Measurements from ENCODE around the gene LDLRAD4.

DNA sequence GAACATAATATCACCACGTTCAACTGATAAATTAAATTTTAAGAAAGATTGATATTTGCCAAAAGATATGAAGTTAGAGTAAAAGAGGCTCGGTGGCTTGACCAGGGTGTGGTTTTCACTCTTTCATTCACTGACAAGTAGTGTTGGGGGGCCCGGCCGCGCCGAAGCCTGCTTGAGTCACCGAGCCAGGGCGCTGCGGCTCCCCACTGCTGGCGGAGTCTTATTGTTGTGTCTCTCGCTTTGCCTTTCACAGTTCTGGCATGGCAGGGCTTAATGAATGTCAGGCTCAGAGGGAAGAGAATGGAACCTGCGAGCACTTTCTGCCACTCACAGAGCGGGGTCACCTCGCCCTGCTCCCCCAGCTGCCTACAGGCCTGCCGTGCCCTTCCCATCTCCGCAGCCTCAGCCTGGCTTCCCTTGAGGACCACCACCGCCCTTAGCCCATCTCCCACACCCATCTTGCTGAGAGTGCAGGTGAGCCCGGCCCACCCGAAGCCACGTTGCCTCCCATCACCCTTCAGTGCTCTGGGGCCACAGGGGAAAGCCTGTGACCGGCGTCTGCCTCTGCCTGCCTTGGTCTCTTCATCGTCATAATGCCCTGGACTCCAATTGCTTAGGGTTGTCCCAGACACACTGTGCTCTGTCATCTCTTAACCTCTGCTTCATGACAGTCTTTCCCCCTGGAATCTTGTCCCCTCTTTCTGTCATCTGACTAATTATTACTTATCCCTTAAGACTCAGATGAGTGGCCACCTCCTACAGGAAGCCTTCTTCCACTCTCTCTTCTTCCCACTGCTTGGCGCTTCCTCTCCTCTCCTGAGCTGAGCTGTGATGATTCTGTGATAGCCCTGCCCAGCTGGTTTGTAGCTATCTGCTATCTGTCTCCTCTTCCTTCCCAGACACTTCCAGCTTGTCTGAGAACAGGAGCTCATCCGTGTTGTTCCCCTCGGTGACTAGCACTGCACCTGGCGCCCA lies 365.3 kb downstream of the LDLRAD4 start:
- no peak for TF ChIP-seq CTCF (IDR thresholded peaks at IDR 0.05; ENCODE audit: insufficient read depth, low read length)
- no peak for TF ChIP-seq POLR2AphosphoS5 (IDR thresholded peaks at IDR 0.05; ENCODE audit: low read depth)
- TF ChIP-seq, protein P1, sequence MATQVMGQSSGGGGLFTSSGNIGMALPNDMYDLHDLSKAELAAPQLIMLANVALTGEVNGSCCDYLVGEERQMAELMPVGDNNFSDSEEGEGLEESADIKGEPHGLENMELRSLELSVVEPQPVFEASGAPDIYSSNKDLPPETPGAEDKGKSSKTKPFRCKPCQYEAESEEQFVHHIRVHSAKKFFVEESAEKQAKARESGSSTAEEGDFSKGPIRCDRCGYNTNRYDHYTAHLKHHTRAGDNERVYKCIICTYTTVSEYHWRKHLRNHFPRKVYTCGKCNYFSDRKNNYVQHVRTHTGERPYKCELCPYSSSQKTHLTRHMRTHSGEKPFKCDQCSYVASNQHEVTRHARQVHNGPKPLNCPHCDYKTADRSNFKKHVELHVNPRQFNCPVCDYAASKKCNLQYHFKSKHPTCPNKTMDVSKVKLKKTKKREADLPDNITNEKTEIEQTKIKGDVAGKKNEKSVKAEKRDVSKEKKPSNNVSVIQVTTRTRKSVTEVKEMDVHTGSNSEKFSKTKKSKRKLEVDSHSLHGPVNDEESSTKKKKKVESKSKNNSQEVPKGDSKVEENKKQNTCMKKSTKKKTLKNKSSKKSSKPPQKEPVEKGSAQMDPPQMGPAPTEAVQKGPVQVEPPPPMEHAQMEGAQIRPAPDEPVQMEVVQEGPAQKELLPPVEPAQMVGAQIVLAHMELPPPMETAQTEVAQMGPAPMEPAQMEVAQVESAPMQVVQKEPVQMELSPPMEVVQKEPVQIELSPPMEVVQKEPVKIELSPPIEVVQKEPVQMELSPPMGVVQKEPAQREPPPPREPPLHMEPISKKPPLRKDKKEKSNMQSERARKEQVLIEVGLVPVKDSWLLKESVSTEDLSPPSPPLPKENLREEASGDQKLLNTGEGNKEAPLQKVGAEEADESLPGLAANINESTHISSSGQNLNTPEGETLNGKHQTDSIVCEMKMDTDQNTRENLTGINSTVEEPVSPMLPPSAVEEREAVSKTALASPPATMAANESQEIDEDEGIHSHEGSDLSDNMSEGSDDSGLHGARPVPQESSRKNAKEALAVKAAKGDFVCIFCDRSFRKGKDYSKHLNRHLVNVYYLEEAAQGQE (IDR thresholded peaks at IDR 0.05; ENCODE audit: insufficient replicate concordance, low read depth): no peak

All from HL-60 (cell line).